ENCODE results near the gene MGAT5B.
"Not testable (repeated sequence)": the region's sequence is repeated elsewhere in the genome, so short reads cannot be mapped to it uniquely, and the experiment has no call there.

Gene MGAT5B

GRCh38 chr17:76841776-76842405, 26.3 kb upstream of the MGAT5B start:
- ATAC-seq (ENCODE audit: low read depth): no peak
- Mint-ChIP-seq H3K9me3 (no peaks in the 10 kb centered on the region), H3K27ac (no peak overlapping the region), H3K4me1 (peaks cover 20% of the 10 kb centered on the region), H3K4me3 (no peak overlapping the region), H3K36me3 (no peaks in the 10 kb centered on the region), H3K27me3 (peaks cover 33% of the 10 kb centered on the region)
- no peak for DNase-seq (ENCODE audit: low spot score in 2 of 2)

DNA sequence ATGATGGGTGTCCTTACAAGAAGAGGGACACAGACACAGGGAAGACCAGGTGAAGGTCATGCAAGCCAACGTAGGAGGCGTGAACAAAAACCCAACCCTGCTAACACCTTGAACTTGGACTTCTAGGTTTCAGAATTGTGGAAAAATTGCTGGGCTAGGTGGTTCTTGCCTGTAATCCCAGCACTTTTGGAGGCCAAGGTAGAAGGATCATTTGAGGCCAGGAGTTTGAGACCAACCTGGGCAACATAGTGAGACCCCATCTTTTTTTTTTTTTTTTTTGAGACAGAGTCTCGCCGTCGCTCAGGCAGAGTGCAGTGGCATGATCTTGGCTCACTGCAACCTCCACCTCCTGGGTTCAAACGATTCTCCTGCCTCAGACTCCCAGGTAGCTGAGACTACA, 25.1 kb upstream of the MGAT5B start:
- not testable (repeated sequence) for ATAC-seq (ENCODE audit: low read depth); H3K27ac Mint-ChIP-seq; H3K36me3 Mint-ChIP-seq; H3K4me3 Mint-ChIP-seq; H3K9me3 Mint-ChIP-seq; DNase-seq (ENCODE audit: low spot score in 2 of 2)
- peaks cover 20% of the 10 kb centered on the region for H3K4me1 Mint-ChIP-seq
- peaks cover 39% of the 10 kb centered on the region for H3K27me3 Mint-ChIP-seq

- peaks cover 37% of the 10 kb centered on the region for H3K27me3 Mint-ChIP-seq
- DNase-seq (ENCODE audit: low spot score in 2 of 2): no peak
- no peaks in the 10 kb centered on the region for H3K9me3 Mint-ChIP-seq
Measured at GRCh38 chr17:76843703-76844484, 24.3 kb upstream of the MGAT5B start.

GRCh38 chr17:76844485-76844829, 23.7 kb upstream of the MGAT5B start:
- ATAC-seq (ENCODE audit: low read depth): no peak
- Mint-ChIP-seq H3K27me3 (peaks cover 38% of the 10 kb centered on the region), H3K36me3 (no peaks in the 10 kb centered on the region)

More at GRCh38 chr17:76843703-76844484, 24.3 kb upstream of the MGAT5B start:
- Mint-ChIP-seq H3K4me3 (no peak overlapping the region), H3K27ac (no peak overlapping the region), H3K36me3 (no peaks in the 10 kb centered on the region), H3K4me1 (peaks cover 20% of the 10 kb centered on the region)
- no peak for ATAC-seq (ENCODE audit: low read depth)

GRCh38 chr17:76844846-76845245, 23.4 kb upstream of the MGAT5B start:
- ATAC-seq (ENCODE audit: low read depth): no peak
- Mint-ChIP-seq H3K27ac (no peak overlapping the region), H3K4me3 (no peak overlapping the region), H3K4me1 (peaks cover 19% of the 10 kb centered on the region), H3K36me3 (no peaks in the 10 kb centered on the region), H3K9me3 (no peaks in the 10 kb centered on the region), H3K27me3 (peaks cover 40% of the 10 kb centered on the region)
- no peak for DNase-seq (ENCODE audit: low spot score in 2 of 2)

More at GRCh38 chr17:76844485-76844829, 23.7 kb upstream of the MGAT5B start:
- Mint-ChIP-seq H3K27ac (no peak overlapping the region), H3K4me1 (peaks cover 20% of the 10 kb centered on the region), H3K4me3 (no peak overlapping the region), H3K9me3 (no peaks in the 10 kb centered on the region)
- no peak for DNase-seq (ENCODE audit: low spot score in 2 of 2)

GRCh38 chr17:76845541-76846017, 22.6 kb upstream of the MGAT5B start:
- no peaks in the 10 kb centered on the region for H3K9me3 Mint-ChIP-seq
- H3K27me3 Mint-ChIP-seq: peaks cover 42% of the 10 kb centered on the region
- H3K4me3 Mint-ChIP-seq: no peak overlapping the region
- ATAC-seq (ENCODE audit: low read depth) (no peak), DNase-seq (ENCODE audit: low spot score in 2 of 2) (no peak)
- peaks cover 12% of the 10 kb centered on the region for H3K4me1 Mint-ChIP-seq
- H3K36me3 Mint-ChIP-seq: no peaks in the 10 kb centered on the region
- H3K27ac Mint-ChIP-seq: no peak overlapping the region

DNA sequence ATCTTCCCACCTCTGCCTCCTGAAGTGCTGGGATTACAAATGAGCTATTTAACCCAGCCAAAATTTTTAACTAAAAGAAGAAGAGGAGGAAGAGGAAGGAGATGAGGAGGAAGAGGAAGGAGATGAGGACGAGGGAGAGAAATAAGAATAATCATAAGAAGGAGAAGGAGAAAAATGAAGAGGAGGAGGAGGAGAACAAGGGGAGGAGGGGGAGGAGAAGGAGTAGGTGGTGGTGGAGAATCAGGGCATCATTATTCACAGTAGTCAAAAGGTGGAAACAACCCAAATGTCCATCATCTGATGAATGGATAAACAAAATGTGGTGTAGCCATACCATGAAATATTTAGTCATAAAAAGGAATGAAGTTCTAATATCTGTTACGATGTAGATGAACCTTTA, 21.2 kb upstream of the MGAT5B start:
- DNase-seq (ENCODE audit: low spot score in 2 of 2) (no peak), ATAC-seq (ENCODE audit: low read depth) (no peak)
- Mint-ChIP-seq H3K4me3 (no peak overlapping the region), H3K27ac (no peak overlapping the region), H3K4me1 (peaks cover 4% of the 10 kb centered on the region), H3K36me3 (no peaks in the 10 kb centered on the region), H3K27me3 (peaks cover 34% of the 10 kb centered on the region), H3K9me3 (no peaks in the 10 kb centered on the region)

GRCh38 chr17:76848670-76849069, 19.5 kb upstream of the MGAT5B start:
- H3K27me3 Mint-ChIP-seq: peaks cover 33% of the 10 kb centered on the region

DNA sequence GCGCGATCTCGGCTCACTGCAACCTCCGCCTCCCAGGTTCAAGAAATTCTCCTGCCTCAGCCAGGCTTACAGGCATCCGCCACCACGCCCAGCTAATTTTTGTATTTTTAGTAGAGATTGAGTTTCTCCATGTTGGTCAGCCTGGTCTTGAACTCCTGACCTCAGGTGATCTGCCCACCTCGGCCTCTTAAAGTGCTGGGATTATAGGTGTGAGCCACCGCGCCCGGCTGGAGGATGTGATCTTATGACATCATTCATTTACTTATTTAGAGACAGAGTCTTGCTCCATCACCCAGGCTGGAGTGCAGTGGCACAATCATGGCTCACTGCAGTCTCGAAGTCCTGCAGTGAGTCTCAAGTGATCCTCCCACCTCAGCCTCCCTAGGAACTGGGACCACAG, 19.0 kb upstream of the MGAT5B start:
- not testable (repeated sequence) for H3K9me3 Mint-ChIP-seq; H3K36me3 Mint-ChIP-seq; DNase-seq (ENCODE audit: low spot score in 2 of 2); ATAC-seq (ENCODE audit: low read depth); H3K4me1 Mint-ChIP-seq; H3K27ac Mint-ChIP-seq; H3K4me3 Mint-ChIP-seq
- peaks cover 33% of the 10 kb centered on the region for H3K27me3 Mint-ChIP-seq

More at GRCh38 chr17:76848670-76849069, 19.5 kb upstream of the MGAT5B start:
- Mint-ChIP-seq H3K4me3 (no peak overlapping the region), H3K36me3 (no peaks in the 10 kb centered on the region), H3K4me1 (peaks cover 2% of the 10 kb centered on the region), H3K9me3 (no peaks in the 10 kb centered on the region), H3K27ac (no peak overlapping the region)
- DNase-seq (ENCODE audit: low spot score in 2 of 2): no peak
- no peak for ATAC-seq (ENCODE audit: low read depth)

GRCh38 chr17:76852843-76853242, 15.4 kb upstream of the MGAT5B start:
- Mint-ChIP-seq H3K27ac (no peak overlapping the region), H3K27me3 (peaks cover 21% of the 10 kb centered on the region), H3K36me3 (no peaks in the 10 kb centered on the region), H3K4me3 (no peak overlapping the region), H3K9me3 (no peaks in the 10 kb centered on the region), H3K4me1 (no peaks in the 10 kb centered on the region)
- ATAC-seq (ENCODE audit: low read depth) (no peak), DNase-seq (ENCODE audit: low spot score in 2 of 2) (no peak)

DNA sequence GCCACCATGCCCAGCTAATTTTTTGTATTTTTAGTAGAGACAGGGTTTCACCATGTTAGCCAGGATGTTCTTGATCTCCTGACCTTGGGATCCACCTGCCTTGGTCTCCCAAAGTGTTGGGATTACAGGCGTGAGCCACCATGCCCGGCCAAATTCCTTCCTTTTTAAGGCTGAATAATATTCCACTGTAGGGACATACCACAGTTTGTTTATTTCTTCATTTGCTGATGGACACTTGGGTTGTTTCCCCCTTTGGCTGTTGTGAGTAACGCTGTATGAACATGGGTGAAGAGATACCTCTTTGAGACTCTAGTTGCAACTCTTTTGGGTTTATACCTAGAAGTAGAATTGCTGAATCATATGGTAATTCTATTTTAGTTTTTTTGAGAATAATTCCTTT, 13.1 kb upstream of the MGAT5B start:
- no peak overlapping the region for H3K27ac Mint-ChIP-seq
- H3K9me3 Mint-ChIP-seq: no peaks in the 10 kb centered on the region
- ATAC-seq (ENCODE audit: low read depth) (no peak), DNase-seq (ENCODE audit: low spot score in 2 of 2) (no peak)
- H3K4me3 Mint-ChIP-seq: no peak overlapping the region
- peaks cover 17% of the 10 kb centered on the region for H3K27me3 Mint-ChIP-seq
- H3K36me3 Mint-ChIP-seq: no peaks in the 10 kb centered on the region
- H3K4me1 Mint-ChIP-seq: no peaks in the 10 kb centered on the region

GRCh38 chr17:76862079-76862478, 6.1 kb upstream of the MGAT5B start:
- no peaks in the 10 kb centered on the region for H3K36me3 Mint-ChIP-seq
- H3K27ac Mint-ChIP-seq: no peak overlapping the region
- no peak for ATAC-seq (ENCODE audit: low read depth)
- no peak for DNase-seq (ENCODE audit: low spot score in 2 of 2)
- H3K27me3 Mint-ChIP-seq: peaks cover 17% of the 10 kb centered on the region
- no peaks in the 10 kb centered on the region for H3K4me1 Mint-ChIP-seq
- no peak overlapping the region for H3K4me3 Mint-ChIP-seq
- H3K9me3 Mint-ChIP-seq: no peaks in the 10 kb centered on the region

- Mint-ChIP-seq H3K4me1 (peaks cover under 1% of the 10 kb centered on the region), H3K9me3 (no peaks in the 10 kb centered on the region), H3K27ac (no peak overlapping the region), H3K27me3 (peaks cover 21% of the 10 kb centered on the region), H3K36me3 (no peaks in the 10 kb centered on the region), H3K4me3 (no peak overlapping the region)
- no peak for DNase-seq (ENCODE audit: low spot score in 2 of 2)
- ATAC-seq (ENCODE audit: low read depth): no peak
Measured at GRCh38 chr17:76862494-76862893, 5.7 kb upstream of the MGAT5B start.

- Mint-ChIP-seq H3K27me3 (peaks cover 23% of the 10 kb centered on the region), H3K9me3 (no peaks in the 10 kb centered on the region), H3K36me3 (no peaks in the 10 kb centered on the region), H3K4me3 (no peak overlapping the region), H3K4me1 (peaks cover 5% of the 10 kb centered on the region), H3K27ac (no peak overlapping the region)
- ATAC-seq (ENCODE audit: low read depth): no peak
- no peak for DNase-seq (ENCODE audit: low spot score in 2 of 2)
Measured at GRCh38 chr17:76864024-76864423, 4.2 kb upstream of the MGAT5B start.

All from memory B cell (primary cell).